ENCODE measurements around the gene RBM12. TPM values are rescaled to one million over a fixed set of nuclear protein-coding genes. Genes with fewer than 3 reads are reported as not detected.
A peak's percentile ranks its signal among the peaks of the same experiment; 100 is the strongest.

RBM12 gene
- total and polyA plus RNA-seq, 11 donors: 7.4 to 61.7 (median 43.0) TPM

DNA sequence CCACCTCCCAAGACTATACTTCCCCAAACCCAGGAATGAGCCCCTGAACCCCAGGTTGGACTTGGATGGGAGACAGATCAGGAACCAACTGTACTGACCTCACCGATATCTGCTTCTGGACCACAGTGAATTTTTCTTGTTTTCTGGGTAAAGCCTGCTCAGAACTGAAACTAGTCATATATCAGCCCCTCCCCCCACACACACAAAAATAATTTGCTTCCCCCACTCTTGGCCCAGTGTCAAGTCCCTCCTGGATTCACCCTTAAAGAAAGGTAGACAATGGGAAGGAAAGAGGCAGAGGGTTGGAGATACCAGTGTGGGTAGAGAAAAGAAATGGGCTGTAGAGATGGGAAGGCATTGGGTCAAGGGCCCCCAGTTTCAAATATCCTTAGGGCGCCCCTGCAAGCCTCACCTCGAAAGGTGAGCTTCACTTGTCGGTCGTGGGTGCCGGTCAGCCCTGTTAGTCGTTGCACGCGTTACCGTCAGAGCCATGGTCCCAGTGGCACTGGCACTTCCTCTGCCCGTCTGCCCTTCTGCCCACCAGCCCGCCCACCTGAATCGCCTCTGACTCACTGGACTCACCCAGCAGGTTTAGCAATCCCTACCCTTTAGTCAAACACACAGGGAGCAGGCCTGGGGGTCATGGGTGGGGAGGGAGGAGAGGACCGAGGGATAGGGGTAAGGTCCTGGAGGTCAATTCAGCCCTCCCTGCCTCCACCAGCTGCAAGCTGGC is 57.5 kb downstream of the RBM12 start:
- Histone ChIP-seq H3K27me3 (peaks cover 0 to under 1% (median 0%) of the 10 kb centered on the region in 9 donors), H3K4me1 (peaks cover 0 to 3% (median 0%) of the 10 kb centered on the region in 12 donors), H3K9me3 (no peaks in the 10 kb centered on the region), H3K36me3 (no peaks in the 10 kb centered on the region), H3K27ac (no peak overlapping the region), H3K4me3 (no peak overlapping the region)
- intact Hi-C loops (cut with DNase I): loop anchor here in 2 of 10 donors (10.0 kb wide), 1 partner anchor 278 kb away; no protein-coding TSS in a partner anchor
- no peak for DNase-seq
- no peak for ATAC-seq
- no peak for TF ChIP-seq POLR2A (IDR thresholded peaks at IDR 0.05)
- WGBS, 4 donors: 80 to 85% (median 82%) methylated on average over 14 of the region's 14 CpGs

DNA sequence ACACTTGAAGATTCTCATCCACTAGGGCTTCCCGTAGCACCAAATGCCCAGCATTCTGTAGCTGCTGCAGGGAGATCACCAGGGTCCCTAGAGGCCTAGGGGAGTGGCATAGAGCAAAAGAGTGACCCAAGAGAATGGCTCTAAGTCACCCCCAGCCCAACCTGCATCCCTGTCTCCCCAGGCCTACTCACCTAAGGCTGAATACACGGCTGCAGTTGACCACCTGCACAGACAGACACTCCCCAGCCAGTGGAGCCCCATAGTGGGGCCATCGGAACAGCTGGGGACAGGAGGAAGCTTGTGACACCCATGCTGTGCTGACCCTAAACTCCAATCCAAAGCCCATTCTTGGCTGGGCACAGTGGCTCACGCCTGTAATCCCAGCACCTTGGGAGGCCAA is 58.6 kb downstream of the RBM12 start:
- Histone ChIP-seq H3K27me3 (peaks cover 0 to 10% (median 2%) of the 10 kb centered on the region in 9 donors), H3K27ac (no peak overlapping the region), H3K4me1 (peaks cover 3 to 12% (median 9%) of the 10 kb centered on the region in 12 donors), H3K36me3 (no peaks in the 10 kb centered on the region), H3K9me3 (no peaks in the 10 kb centered on the region), H3K4me3 (no peak overlapping the region)
- intact Hi-C loops (cut with DNase I): loop anchor here in 2 of 10 donors (10.0 kb wide), 1 partner anchor 279 kb away; no protein-coding TSS in a partner anchor
- 88 to 94% (median 90%) methylated on average over 4 of the region's 4 CpGs for WGBS, 4 donors
- TF ChIP-seq POLR2A (IDR thresholded peaks at IDR 0.05): no peak
- TF ChIP-seq, protein P1, sequence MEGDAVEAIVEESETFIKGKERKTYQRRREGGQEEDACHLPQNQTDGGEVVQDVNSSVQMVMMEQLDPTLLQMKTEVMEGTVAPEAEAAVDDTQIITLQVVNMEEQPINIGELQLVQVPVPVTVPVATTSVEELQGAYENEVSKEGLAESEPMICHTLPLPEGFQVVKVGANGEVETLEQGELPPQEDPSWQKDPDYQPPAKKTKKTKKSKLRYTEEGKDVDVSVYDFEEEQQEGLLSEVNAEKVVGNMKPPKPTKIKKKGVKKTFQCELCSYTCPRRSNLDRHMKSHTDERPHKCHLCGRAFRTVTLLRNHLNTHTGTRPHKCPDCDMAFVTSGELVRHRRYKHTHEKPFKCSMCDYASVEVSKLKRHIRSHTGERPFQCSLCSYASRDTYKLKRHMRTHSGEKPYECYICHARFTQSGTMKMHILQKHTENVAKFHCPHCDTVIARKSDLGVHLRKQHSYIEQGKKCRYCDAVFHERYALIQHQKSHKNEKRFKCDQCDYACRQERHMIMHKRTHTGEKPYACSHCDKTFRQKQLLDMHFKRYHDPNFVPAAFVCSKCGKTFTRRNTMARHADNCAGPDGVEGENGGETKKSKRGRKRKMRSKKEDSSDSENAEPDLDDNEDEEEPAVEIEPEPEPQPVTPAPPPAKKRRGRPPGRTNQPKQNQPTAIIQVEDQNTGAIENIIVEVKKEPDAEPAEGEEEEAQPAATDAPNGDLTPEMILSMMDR (IDR thresholded peaks at IDR 0.05): no peak
- ATAC-seq (no peak), DNase-seq (no peak)

- TF ChIP-seq POLR2A (IDR thresholded peaks at IDR 0.05): no peak
- TF ChIP-seq, protein P1 (IDR thresholded peaks at IDR 0.05): peak in 4 of 12 donors; percentile 6 to 16 (median 14)
- no peak for DNase-seq
- 58 to 64% (median 60%) methylated on average over 3 to 4 of the region's 4 CpGs for WGBS, 4 donors
- ATAC-seq: no peak
- H3K9me3 ChIP-seq: no peaks in the 10 kb centered on the region
- intact Hi-C loops (cut with DNase I): loop anchor here in 6 of 10 donors (5.0 to 10.0 kb wide), 4 partner anchors 58 to 283 kb away; partner anchors contain the start of genes CPNE1 (in 1 of the 6) and RBM12 (in 1 of the 6)
- H3K27me3 ChIP-seq: peaks cover 0 to 28% (median 12%) of the 10 kb centered on the region in 9 donors
- H3K36me3 ChIP-seq: no peaks in the 10 kb centered on the region
- no peak overlapping the region for H3K27ac ChIP-seq
- peaks cover 3 to 19% (median 15%) of the 10 kb centered on the region in 12 donors for H3K4me1 ChIP-seq
- no peak overlapping the region for H3K4me3 ChIP-seq
These were observed 60.3 kb downstream of the RBM12 start for GRCh38 chr20:35604449-35604747.

GRCh38 chr20:35603695-35604448 is 60.8 kb downstream of the RBM12 start:
- Histone ChIP-seq H3K27me3 (peaks cover 0 to 33% (median 13%) of the 10 kb centered on the region in 9 donors), H3K4me1 (peaks cover 3 to 19% (median 15%) of the 10 kb centered on the region in 12 donors), H3K36me3 (no peaks in the 10 kb centered on the region), H3K9me3 (no peaks in the 10 kb centered on the region), H3K27ac (no peak overlapping the region), H3K4me3 (no peak overlapping the region)
- WGBS, 4 donors: 93 to 96% (median 95%) methylated on average over 10 to 11 of the region's 11 CpGs
- intact Hi-C loops (cut with DNase I): loop anchor here in 6 of 10 donors (5.0 to 10.0 kb wide), 4 partner anchors 58 to 283 kb away; partner anchors contain the start of genes CPNE1 (in 1 of the 6) and RBM12 (in 1 of the 6)
- DNase-seq: no peak
- TF ChIP-seq, protein P1 (IDR thresholded peaks at IDR 0.05): no peak
- TF ChIP-seq POLR2A (IDR thresholded peaks at IDR 0.05): no peak
- ATAC-seq: no peak

Measured in heart left ventricle (tissue), 16 donors.